IMR-90 (cell line): ENCODE results near the gene HLA-DRB1. TPM values are rescaled to one million over a fixed set of nuclear protein-coding genes. Genes with fewer than 3 reads are reported as not detected.

ENCODE experiments used
- ATAC-seq: fragments of 200-7000 bp; cut with Tn5 transposase; 2 replicates; pipeline ENCODE4 v1.9.1; 2020; ENCODE audit warnings: low read depth, mild to moderate bottlenecking, moderate library complexity
- BruUV-seq: library from RNA; stranded (reverse); fragments of 400-500 nt; replicated peaks from 2 replicates; lab custom pipeline; 2021; lab: Mats Ljungman, UMichigan
- CTCF ChIA-PET: fragments of 300-600 bp; formaldehyde crosslinking; extraction: SDS; loops from one replicate; lab custom pipeline; 2021; ENCODE audit warnings: antibody characterized with exemption; lab: Yijun Ruan, JAX
- POLR2A ChIA-PET: fragments of 300-600 bp; sonication (Branson Sonifier 250); formaldehyde crosslinking; loops from one replicate; lab custom pipeline; 2022; ENCODE audit warnings: antibody characterized with exemption; ENCODE audit not compliant: unreplicated experiment; lab: Charles Lee
- DNase-seq: peaks from one replicate; pipeline ENCODE4 v3.0.0; 2013
- H2AFZ ChIP-seq: replicated peaks from 2 replicates; pipeline ENCODE3; 2013; ENCODE audit warnings: low read length, mild to moderate bottlenecking; ENCODE audit not compliant: poor library complexity
- H2AK5ac ChIP-seq: 2 replicates; pipeline ENCODE4 v1.6.1; 2013; ENCODE audit warnings: low read depth, low read length, inconsistent platforms
- H2AK9ac ChIP-seq: replicated peaks from 2 replicates; pipeline ENCODE3; 2013; ENCODE audit warnings: mild to moderate bottlenecking, low read depth, low read length, moderate library complexity; ENCODE audit not compliant: poor library complexity
- H2BK120ac ChIP-seq: 2 replicates; pipeline ENCODE4 v1.6.1; 2013; ENCODE audit warnings: low read depth, low read length, inconsistent platforms
- H2BK15ac ChIP-seq: 3 replicates; pipeline ENCODE4 v1.6.1; 2013; ENCODE audit warnings: low read depth, low read length, inconsistent platforms
- H2BK20ac ChIP-seq: 2 replicates; pipeline ENCODE4 v1.6.1; 2013; ENCODE audit warnings: low read depth, mild to moderate bottlenecking, inconsistent platforms, low read length, moderate library complexity
- H2BK5ac ChIP-seq: 2 replicates; pipeline ENCODE4 v1.6.1; 2013; ENCODE audit warnings: mild to moderate bottlenecking, low read depth, low read length, inconsistent platforms; ENCODE audit not compliant: poor library complexity, severe bottlenecking
- H3K14ac ChIP-seq: replicated peaks from 2 replicates; pipeline ENCODE4 v1.6.1; 2013; ENCODE audit warnings: low read depth, low read length, inconsistent platforms
- H3K18ac ChIP-seq: 2 replicates; pipeline ENCODE4 v1.6.1; 2013; ENCODE audit warnings: low read depth, low read length, control low read depth
- H3K23ac ChIP-seq: 2 replicates; pipeline ENCODE4 v1.6.1; 2013; ENCODE audit warnings: low read depth, low read length, inconsistent platforms
- H3K27ac ChIP-seq: 2 replicates; pipeline ENCODE4 v1.5.1; 2013; ENCODE audit warnings: mild to moderate bottlenecking, control low read depth, low read length; ENCODE audit not compliant: insufficient read depth
- H3K27me3 ChIP-seq: 2 replicates; pipeline ENCODE4 v1.6.1; 2013; ENCODE audit warnings: low read length; ENCODE audit not compliant: control insufficient read depth, insufficient read depth
- H3K36me3 ChIP-seq: 2 replicates; pipeline ENCODE4 v1.6.1; 2013; ENCODE audit warnings: low read length, mixed read lengths; ENCODE audit not compliant: control insufficient read depth, insufficient read depth
- H3K4ac ChIP-seq: 2 replicates; pipeline ENCODE4 v1.6.1; 2013; ENCODE audit warnings: low read depth, low read length, inconsistent platforms
- H3K4me1 ChIP-seq: 2 replicates; pipeline ENCODE4 v1.6.1; 2013; ENCODE audit warnings: low read length, mixed read lengths; ENCODE audit not compliant: control insufficient read depth, insufficient read depth
- H3K4me2 ChIP-seq: 2 replicates; pipeline ENCODE4 v1.6.1; 2013; ENCODE audit warnings: low read depth, mild to moderate bottlenecking, control low read depth, low read length, moderate library complexity
- H3K4me3 ChIP-seq: 2 replicates; pipeline ENCODE4 v1.5.1; 2013; ENCODE audit warnings: low read depth, mild to moderate bottlenecking, control low read depth, low read length, moderate library complexity; ENCODE audit not compliant: insufficient read depth
- H3K56ac ChIP-seq: 2 replicates; pipeline ENCODE4 v1.6.1; 2013; ENCODE audit warnings: low read length, inconsistent platforms; ENCODE audit not compliant: insufficient read depth; ENCODE audit errors: extremely low read depth
- H3K79me1 ChIP-seq, 2 experiments: 2 replicates each; pipeline ENCODE4 v1.6.1; 2013; ENCODE audit warnings: low read length in 2 of 2, inconsistent platforms in 1 of 2, low read depth in 1 of 2
- H3K9ac ChIP-seq: 2 replicates; pipeline ENCODE4 v1.6.1; 2013; ENCODE audit warnings: low read depth, low read length, control low read depth
- H3K9me1 ChIP-seq: 2 replicates; pipeline ENCODE4 v1.6.1; 2013; ENCODE audit warnings: low read length, inconsistent platforms; ENCODE audit not compliant: insufficient read depth
- H3K9me3 ChIP-seq: 2 replicates; pipeline ENCODE4 v1.6.1; 2013; ENCODE audit warnings: low read length; ENCODE audit not compliant: control insufficient read depth, insufficient read depth
- H4K20me1 ChIP-seq: 2 replicates; pipeline ENCODE4 v1.6.1; 2013; ENCODE audit warnings: low read length, inconsistent platforms; ENCODE audit not compliant: insufficient read depth
- H4K5ac ChIP-seq: 2 replicates; pipeline ENCODE4 v1.6.1; 2013; ENCODE audit warnings: mild to moderate bottlenecking, low read depth, low read length, control low read depth
- H4K8ac ChIP-seq, 2 experiments: 2 replicates each; pipeline ENCODE4 v1.6.1; 2013; ENCODE audit warnings: low read depth in 2 of 2, low read length in 2 of 2, control low read depth in 1 of 2, inconsistent platforms in 1 of 2
- H4K91ac ChIP-seq: 2 replicates; pipeline ENCODE4 v1.6.1; 2013; ENCODE audit warnings: low read depth, low read length, inconsistent platforms; ENCODE audit not compliant: insufficient read depth
- FOS ChIP-seq: fragments of 150-350 bp; IDR thresholded peaks from 2 replicates; pipeline ENCODE4 v1.6.1; 2016; ENCODE audit warnings: low read depth, low read length
- RCOR1 ChIP-seq: IDR thresholded peaks from 2 replicates; pipeline ENCODE4 v1.6.1; 2012; ENCODE audit warnings: mild to moderate bottlenecking, low read length, improper control_type of control experiment; ENCODE audit not compliant: insufficient replicate concordance
- RFX5 ChIP-seq: IDR thresholded peaks from 2 replicates; pipeline ENCODE4 v1.8.0; 2012; ENCODE audit warnings: low read depth, mild to moderate bottlenecking, low read length, moderate library complexity
- WGBS, 2 experiments: methylation state at CpG; one replicate each; pipeline versions ENCODE4 v1.1.5 to v1.1.7; 2013; ENCODE audit warnings: missing lambda C conversion rate in 2 of 2; ENCODE audit not compliant: insufficient read length in 1 of 2; ENCODE audit errors: extremely low coverage in 2 of 2; 5-methylcytosine and 5-hydroxymethylcytosine counted together
- dilution Hi-C: fragments of 300-500 bp; cut with HindIII; formaldehyde crosslinking; loops from one replicate; pipeline ENCODE4 v1.14.3; 2018; ENCODE audit warnings: low sequenced_read_pairs; ENCODE audit not compliant: unreplicated experiment
- in situ Hi-C: fragments of 300-500 bp; cut with MboI; formaldehyde crosslinking; loops from 3 replicates; pipeline ENCODE4 v1.14.3; 2019; ENCODE audit warnings: low sequenced_read_pairs, inconsistent platforms, mixed read lengths
- intact Hi-C: fragments of 100-400 bp; cut with micrococcal nuclease; formaldehyde crosslinking; loops from 2 replicates; pipeline ENCODE4 v1.10.0; 2022
- polyA plus RNA-seq, 3 experiments: library from polyadenylated mRNA; depleted of rRNA; stranded (reverse); fragments of >200 nt; gene quantifications; 2 replicates each; pipeline ENCODE4 v1.2.3, GENCODE V29; 2012; ENCODE audit warnings: low replicate concordance in 1 of 3
- total RNA-seq: library from RNA; depleted of rRNA; stranded (reverse); fragments of >200 nt; gene quantifications from 2 replicates; pipeline ENCODE4 v1.2.3, GENCODE V29; 2012

Gene HLA-DRB1
- total and polyA plus RNA-seq, 2 of the 4 experiments (the other 2 are of a cell fraction) = not detected

GRCh38 chr6:32580593-32580992 lies 9.1 kb downstream of the HLA-DRB1 start:
- ATAC-seq (no peak), DNase-seq (no peak)
- Histone ChIP-seq H2AK5ac (no peak overlapping the region), H2BK120ac (no peak overlapping the region), H3K9ac (no peak overlapping the region), H3K79me1 (no peaks in the 10 kb centered on the region), H4K8ac (no peak overlapping the region), H3K36me3 (no peaks in the 10 kb centered on the region), H2AK9ac (no peak overlapping the region), H2BK15ac (no peak overlapping the region), H3K9me1 (no peaks in the 10 kb centered on the region), H3K23ac (no peak overlapping the region), H3K4me3 (no peak overlapping the region), H2BK5ac (no peak overlapping the region), H3K9me3 (no peaks in the 10 kb centered on the region), H3K18ac (no peak overlapping the region), H3K27ac (no peak overlapping the region), H3K4me1 (no peaks in the 10 kb centered on the region), H3K27me3 (no peaks in the 10 kb centered on the region), H2BK20ac (no peak overlapping the region), H2AFZ (no peak overlapping the region), H3K14ac (no peak overlapping the region), H4K91ac (no peak overlapping the region), H3K4me2 (no peak overlapping the region), H3K4ac (no peak overlapping the region), H4K20me1 (no peaks in the 10 kb centered on the region), H4K5ac (no peak overlapping the region), H3K56ac (no peak overlapping the region)
- no peak for TF ChIP-seq RCOR1
- no peak for TF ChIP-seq FOS
- TF ChIP-seq RFX5 = no peak
- ChIA-PET POLR2A (no interaction called here), CTCF (no interaction called here)
- intact Hi-C loops = no loop called here
- dilution Hi-C loops = no loop called here
- no CpG with 5 or more reads among the region's 4 CpGs for WGBS, 2 experiments
- in situ Hi-C loops = loop anchor here (10.0 kb wide), 1 partner anchor 56 kb away; no protein-coding TSS in a partner anchor
- BruUV-seq = no TSS peak
